ENCODE results near the gene FLNC. TPM values are rescaled to one million over a fixed set of nuclear protein-coding genes. Genes with fewer than 3 reads are reported as not detected.

Gene FLNC
- total and polyA plus RNA-seq, 2 of the 13 experiments (the other 11 are each of a cell fraction or from before 2014, with no cell fraction given) = 0.02 TPM; not detected in 1

DNA sequence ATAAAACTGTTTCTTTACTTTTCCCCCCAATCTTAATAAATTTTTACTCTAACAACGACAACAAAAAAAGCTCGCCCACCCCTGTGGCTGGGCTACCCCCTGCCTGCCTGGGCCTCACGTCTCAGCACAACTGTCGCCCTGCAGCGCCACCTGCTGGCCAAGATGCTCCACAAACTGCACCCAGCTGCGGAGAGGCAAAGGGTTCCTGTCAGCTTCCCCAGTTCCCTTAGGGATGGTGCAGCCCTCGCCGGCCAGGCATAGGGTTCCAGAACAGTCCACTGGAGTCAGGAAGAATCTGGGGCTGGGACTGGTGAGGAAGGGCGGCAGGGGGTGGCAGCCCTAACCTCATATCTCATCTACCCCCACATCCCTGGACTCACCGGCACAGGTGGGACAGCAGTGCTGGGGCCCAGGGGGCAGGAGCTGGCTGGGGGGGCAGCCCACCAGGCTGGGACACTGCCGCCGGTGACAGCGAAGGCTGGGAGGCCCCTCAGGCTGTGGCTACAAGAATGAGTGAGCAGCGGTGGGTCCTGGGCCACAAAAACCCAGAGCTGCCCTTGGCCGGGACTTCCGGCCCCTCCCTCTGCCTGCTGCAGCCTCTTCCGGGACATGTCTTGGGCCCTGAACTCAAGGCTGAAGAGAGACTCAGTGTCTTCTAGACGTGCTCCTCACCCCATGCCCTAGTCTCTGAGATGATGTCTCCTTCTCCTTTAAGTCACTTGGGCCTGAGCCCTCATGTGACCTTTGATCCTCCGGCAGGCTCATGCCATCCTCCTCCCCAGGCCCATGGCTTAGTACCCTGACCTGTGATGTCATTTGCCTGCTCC lies 53.6 kb downstream of the FLNC start (continued):
- TF ChIP-seq, protein P1, sequence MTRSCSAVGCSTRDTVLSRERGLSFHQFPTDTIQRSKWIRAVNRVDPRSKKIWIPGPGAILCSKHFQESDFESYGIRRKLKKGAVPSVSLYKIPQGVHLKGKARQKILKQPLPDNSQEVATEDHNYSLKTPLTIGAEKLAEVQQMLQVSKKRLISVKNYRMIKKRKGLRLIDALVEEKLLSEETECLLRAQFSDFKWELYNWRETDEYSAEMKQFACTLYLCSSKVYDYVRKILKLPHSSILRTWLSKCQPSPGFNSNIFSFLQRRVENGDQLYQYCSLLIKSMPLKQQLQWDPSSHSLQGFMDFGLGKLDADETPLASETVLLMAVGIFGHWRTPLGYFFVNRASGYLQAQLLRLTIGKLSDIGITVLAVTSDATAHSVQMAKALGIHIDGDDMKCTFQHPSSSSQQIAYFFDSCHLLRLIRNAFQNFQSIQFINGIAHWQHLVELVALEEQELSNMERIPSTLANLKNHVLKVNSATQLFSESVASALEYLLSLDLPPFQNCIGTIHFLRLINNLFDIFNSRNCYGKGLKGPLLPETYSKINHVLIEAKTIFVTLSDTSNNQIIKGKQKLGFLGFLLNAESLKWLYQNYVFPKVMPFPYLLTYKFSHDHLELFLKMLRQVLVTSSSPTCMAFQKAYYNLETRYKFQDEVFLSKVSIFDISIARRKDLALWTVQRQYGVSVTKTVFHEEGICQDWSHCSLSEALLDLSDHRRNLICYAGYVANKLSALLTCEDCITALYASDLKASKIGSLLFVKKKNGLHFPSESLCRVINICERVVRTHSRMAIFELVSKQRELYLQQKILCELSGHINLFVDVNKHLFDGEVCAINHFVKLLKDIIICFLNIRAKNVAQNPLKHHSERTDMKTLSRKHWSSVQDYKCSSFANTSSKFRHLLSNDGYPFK (CRISPR knock-in tag; IDR thresholded peaks at IDR 0.05; ENCODE audit: borderline replicate concordance) = no peak; the same call in 1 of the 2 replicates
- TF ChIP-seq ATRX (CRISPR knock-in tag; IDR thresholded peaks at IDR 0.05; ENCODE audit: borderline replicate concordance) (no peak), MAZ (IDR thresholded peaks at IDR 0.05; ENCODE audit: borderline replicate concordance, low read depth, low read length) (no peak), MAZ (CRISPR knock-in tag; IDR thresholded peaks at IDR 0.05; ENCODE audit: low read depth) (peak; percentile 80), PAXIP1 (CRISPR knock-in tag; conservative IDR thresholded peaks at IDR 0.05) (no peak), DR1 (CRISPR knock-in tag; IDR thresholded peaks at IDR 0.05) (no peak), PCBP1 (IDR thresholded peaks at IDR 0.05; ENCODE audit: borderline replicate concordance, low read depth, low read length) (no peak), CTCF (CRISPR knock-in tag; IDR thresholded peaks at IDR 0.05) (peak; percentile 96), SMYD3 (CRISPR knock-in tag; IDR thresholded peaks at IDR 0.05) (no peak), RXRB (CRISPR knock-in tag; IDR thresholded peaks at IDR 0.05; ENCODE audit: borderline replicate concordance) (no peak), HOXA3 (CRISPR knock-in tag; IDR thresholded peaks at IDR 0.05) (0 out of 2 replicates have a peak, but pooled peaks have one; percentile 46), TEAD2 (CRISPR knock-in tag; IDR thresholded peaks at IDR 0.05) (no peak), FOXC1 (CRISPR knock-in tag; IDR thresholded peaks at IDR 0.05; ENCODE audit: borderline replicate concordance) (0 out of 2 replicates have a peak, but pooled peaks have one; percentile 22), AGO1 (IDR thresholded peaks at IDR 0.05; ENCODE audit: low read depth, low read length, poor library complexity, severe bottlenecking) (no peak), ZNF629 (CRISPR knock-in tag; conservative IDR thresholded peaks at IDR 0.05) (0 out of 2 replicates have a peak, but pooled peaks have one; percentile 18), ZNF709 (CRISPR knock-in tag; IDR thresholded peaks at IDR 0.05) (no peak), KMT2A (CRISPR knock-in tag; IDR thresholded peaks at IDR 0.05) (no peak)
- TF ChIP-seq, protein P2, sequence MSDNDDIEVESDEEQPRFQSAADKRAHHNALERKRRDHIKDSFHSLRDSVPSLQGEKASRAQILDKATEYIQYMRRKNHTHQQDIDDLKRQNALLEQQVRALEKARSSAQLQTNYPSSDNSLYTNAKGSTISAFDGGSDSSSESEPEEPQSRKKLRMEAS (IDR thresholded peaks at IDR 0.05) = 0 out of 2 replicates have a peak, but pooled peaks have one; percentile 49
